HG03432 (cell line): Measurements from ENCODE around the gene PBOV1.
"Not testable (repeated sequence)": the region's sequence is repeated elsewhere in the genome, so short reads cannot be mapped to it uniquely, and the experiment has no call there.

Experiments
- ATAC-seq: cut with Tn5 transposase; IDR thresholded peaks from one replicate; pipeline ENCODE4 v1.9.1; 2021; ENCODE audit warnings: mild to moderate bottlenecking, moderate library complexity; ENCODE audit not compliant: unreplicated experiment

PBOV1 gene

GRCh38 chr6:138239774-138240173 lies 21.5 kb upstream of the PBOV1 start:
- no peak for ATAC-seq

DNA sequence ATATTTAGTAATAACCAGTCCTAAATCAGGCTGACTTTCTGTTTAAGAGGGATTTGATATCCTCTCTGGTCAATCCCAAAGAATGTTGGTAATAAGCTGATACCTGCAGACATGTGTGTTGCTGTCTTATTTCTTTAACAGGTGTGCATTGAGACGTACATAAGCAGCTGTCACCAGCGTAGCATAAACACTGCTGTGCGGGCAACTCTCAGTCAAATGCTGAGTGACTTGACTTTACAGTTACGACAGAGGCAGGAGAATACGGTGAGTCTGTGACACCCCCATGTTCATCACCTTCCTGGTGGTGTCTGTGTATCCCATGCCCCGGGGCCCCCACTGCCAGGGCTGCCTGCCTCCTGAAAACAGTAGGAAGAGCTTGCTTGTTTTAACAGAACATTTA lies 20.1 kb upstream of the PBOV1 start:
- ATAC-seq: no peak

DNA sequence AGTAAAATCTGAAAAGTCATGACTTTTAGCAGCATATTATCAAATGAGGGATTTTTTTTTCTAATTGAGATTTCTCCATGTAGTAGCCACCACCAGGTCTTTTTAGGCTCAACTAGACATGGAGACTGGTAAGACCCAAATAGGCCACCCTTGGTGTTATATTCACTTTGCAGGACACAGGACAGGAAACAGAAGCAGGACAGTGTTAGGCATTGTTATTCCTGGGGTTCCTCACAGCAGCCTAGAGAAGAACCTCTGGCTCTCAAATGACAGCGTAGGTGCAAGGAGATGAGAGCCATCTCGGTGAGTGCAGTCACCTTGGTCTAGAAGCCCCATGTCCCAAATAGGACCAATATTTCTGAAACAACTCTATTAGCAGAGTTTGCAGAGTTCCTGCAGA lies 19.2 kb upstream of the PBOV1 start:
- no peak for ATAC-seq

DNA sequence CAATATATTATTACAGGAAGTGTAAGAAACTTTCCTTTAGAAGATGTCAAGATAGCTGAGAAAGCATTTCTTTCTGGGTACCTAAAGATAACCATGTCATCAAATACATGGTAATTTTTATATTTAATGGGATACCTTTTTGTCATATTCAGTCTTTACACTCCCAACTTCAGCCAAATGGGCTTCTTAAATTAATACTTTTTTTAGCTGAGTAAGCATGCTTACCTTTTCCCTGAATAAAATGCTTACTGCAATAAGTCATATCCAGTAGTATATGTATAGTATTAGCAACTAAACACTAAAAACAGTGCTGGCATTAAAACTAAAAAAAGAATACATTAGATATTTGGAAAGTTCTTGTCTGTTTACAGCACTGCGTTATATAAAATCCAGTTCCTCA lies 17.4 kb upstream of the PBOV1 start:
- no peak for ATAC-seq

DNA sequence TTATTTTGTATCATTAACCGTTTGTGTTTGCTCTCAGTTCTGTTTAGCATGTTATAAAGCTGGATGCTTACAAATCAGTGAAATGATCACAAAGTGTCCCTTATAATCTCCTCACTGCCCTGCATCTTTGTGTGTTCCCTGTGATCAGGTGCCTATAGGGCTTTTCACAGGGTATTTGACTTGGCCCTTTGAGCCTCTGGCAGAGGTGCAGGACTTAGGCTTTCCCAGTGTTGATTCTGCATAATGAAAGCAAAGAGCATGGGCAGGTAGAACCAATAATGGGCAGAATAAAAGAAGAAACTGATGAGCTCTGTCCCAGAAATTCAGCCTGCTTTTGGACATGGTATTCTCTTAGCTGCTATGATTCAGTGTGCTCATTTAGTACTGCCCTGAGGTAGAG lies 16.9 kb upstream of the PBOV1 start:
- no peak for ATAC-seq

DNA sequence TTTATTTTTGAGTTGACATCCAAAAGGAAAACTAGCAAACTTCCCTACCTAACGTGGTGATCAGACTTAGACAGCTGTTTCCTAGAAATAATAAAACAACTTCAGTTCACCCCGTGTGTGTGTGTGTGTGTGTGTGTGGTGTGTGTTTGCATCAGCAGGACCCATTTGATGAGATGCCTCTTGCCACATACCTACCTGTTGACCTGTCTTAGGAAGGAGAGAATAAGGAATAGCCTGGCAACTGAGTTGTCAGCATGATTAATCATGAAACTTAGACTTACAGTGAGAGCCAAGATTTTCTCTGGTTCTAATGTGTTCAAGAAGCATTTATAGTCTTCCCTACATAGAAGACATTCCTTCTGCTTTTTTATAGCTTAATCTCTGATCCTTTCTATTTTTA lies 16.1 kb upstream of the PBOV1 start:
- ATAC-seq: no peak

GRCh38 chr6:138231381-138231886 lies 13.1 kb upstream of the PBOV1 start:
- no peak for ATAC-seq

GRCh38 chr6:138230759-138231380 lies 12.6 kb upstream of the PBOV1 start:
- ATAC-seq: no peak

- no peak for ATAC-seq
These were observed 11.9 kb upstream of the PBOV1 start for GRCh38 chr6:138230221-138230620.

GRCh38 chr6:138229663-138230179 lies 11.4 kb upstream of the PBOV1 start:
- no peak for ATAC-seq

DNA sequence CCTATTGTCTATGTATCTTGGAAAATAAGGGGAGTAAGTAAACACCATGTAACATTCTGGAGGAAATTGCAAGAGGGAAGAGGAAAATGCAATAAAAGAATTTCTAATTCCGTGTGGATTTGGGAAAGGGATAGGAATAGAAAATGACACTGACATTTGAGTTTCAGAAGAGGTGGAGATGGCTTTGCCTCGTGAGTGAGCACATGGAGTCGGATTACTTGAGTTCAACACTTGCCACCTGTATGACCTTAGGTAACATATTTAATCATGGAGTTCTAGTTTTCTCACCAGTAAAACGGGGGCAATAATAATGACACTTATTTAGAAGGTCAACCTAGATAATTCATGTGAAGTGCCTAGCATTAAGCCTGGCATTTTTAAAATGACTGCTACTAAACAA lies 10.8 kb upstream of the PBOV1 start:
- no peak for ATAC-seq

GRCh38 chr6:138227316-138227781 lies 9.1 kb upstream of the PBOV1 start:
- no peak for ATAC-seq

DNA sequence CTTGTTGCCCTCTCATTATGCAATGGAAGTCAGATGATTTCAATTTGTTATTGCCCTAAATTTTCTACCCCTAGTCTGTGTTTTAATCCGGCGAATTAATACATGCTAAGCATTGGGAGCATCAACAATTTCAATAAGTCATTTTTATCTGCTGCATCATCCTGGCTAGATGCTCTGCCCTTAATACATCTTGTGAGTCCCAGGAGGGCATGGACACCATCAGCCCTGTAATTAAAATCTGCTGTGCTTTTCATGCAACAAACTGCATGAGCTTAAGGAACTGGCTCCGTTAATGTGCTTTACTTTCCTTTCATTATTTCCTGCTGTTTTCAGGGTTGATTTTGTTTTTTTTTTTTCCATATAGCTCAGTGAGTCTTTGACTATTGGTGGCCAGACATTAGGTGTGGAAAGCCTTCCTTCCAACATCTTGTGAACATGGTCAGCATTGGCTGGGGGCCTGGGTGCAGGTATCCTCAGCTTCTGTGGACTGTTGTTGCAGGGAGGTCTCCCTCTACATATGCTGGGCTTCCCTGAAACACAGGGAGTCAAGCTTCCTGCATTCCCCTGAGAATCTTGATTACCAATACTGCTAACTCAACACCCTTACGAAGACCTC lies 8.5 kb upstream of the PBOV1 start:
- ATAC-seq: no peak

DNA sequence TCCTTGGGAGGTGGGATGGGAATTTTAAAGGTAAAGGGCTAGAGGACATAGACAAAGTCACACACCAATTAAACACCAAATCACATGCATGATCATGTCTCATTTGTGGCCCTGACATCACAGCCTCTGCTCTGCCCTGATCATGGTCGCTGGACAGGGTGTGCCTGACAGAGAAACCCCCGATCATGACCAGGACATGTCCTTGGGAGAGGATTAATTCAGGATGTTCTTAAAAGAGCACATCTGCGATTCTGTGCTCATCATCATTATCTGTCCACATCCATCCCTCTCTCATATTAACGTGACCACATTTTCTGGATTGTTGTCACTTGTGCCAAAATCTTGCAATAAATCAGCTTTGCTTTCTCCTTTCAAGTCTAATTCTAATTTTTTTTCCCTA lies 7.7 kb upstream of the PBOV1 start:
- no peak for ATAC-seq

DNA sequence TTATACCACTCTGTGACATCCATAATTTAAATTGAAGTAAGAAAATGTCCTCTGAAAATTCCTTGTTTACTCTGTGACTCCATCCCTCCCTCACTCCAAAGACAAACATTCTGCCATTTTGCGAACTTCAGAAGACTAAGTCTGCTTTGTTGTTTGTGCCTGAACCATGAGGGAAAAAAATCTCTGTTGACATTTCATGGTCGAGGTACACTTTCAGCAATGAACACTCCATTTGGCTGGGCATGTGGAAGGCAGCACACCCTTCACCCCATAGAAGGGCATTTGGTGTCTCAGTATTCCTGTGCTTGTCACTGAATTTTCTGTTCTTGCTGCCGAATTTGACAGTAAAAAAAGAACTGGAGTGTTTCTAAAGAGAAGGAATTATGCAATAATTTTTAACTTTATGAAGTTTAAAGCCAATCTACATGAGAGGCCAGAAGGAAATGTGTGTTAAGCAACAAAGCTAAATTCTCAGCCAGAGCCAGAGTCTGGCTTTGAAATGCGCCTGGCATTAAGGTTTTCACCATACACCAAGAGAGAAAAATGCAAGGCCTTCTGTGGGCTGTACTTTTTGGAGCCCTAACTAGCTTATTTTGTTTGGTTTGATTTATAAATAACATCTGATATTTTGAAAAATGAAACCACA lies 4.7 kb upstream of the PBOV1 start:
- ATAC-seq: no peak

DNA sequence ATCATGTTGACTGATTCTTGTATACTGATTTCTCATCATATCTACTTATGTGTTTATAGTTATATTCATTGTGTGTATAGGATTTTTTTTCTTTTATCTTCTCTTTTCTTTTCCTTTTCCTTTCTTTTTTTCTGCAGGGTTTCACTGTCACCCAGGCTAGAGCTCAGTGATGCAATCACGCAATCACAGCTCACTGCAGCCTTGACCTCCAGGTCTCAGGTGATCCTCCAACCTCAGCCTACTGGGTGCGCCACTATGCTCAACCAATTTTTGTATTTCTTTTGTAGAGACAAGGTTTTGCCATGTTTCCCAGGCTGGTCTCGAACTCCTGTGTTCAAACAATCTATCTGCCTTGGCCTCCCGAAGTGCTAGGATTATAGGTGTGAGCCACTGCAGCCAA lies 1.6 kb upstream of the PBOV1 start:
- ATAC-seq: no peak

DNA sequence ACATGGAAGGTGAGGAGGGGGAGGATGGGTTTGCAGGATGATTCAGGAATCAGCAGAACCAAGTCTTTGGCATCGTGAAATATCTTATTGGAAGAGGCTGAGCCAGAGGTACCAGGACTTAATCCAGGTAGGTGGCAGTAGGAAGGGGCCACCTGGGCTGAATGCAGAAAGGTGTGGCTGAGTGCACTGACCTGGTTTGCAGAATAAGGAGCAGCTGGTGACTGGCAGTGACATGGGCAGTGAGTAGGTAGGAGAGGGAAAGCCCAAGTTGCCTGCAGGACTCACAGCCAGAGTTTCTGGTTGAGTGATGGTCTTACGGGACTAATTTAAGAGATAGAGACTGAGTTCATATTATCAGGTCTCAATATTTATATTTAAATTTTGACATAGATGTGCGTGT lies 1.1 kb upstream of the PBOV1 start:
- no peak for ATAC-seq

GRCh38 chr6:138215093-138215782 lies 3.1 kb downstream of the PBOV1 start:
- no peak for ATAC-seq

GRCh38 chr6:138212530-138212929 lies 5.8 kb downstream of the PBOV1 start:
- ATAC-seq: not testable (repeated sequence)

DNA sequence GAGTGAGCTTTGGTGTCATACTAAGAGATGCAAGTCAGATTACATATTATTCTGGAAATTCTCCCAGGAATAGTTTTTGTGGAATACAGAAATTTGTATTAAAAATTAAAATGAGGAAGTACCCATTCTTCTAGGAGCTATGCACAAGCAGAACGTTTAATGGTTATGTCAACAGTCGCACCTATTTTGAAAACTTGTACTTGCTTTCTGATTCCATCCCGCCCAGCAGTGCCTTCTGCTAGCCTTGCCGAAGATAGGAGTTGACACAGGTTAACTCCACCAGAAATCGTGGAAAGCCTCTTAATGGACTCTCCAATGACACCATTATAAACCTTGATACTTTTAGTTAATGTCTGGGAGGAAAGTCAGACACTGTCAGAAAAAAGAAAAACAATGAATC lies 6.7 kb downstream of the PBOV1 start:
- ATAC-seq: no peak

DNA sequence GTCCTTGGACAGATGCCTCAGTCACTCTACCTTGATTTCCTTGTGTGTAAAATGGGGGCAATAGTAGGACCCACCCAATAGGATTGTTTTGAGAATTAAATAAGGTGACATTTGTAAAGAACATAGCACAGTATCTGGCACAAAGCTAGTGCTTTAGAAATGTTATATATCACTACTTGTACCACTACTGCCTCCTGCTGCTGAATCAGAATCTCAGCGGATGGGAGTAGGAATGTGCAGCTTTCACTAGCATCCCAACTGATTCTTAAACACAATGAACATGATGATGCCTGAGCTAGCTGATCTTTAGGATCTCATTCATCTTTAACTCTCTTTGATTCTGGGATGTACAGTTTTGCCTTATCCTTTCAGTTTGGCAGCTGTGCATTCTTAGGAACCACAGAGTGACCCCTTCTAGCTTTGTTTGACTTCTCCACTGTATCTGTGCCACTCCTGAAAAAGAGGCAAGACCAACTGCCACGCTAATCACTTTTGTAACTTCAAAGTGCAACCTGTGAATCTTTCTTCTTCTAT lies 7.2 kb downstream of the PBOV1 start:
- no peak for ATAC-seq
